A673 (cell line): ENCODE data around the gene COMP.

Experiments used
- CTCF ChIP-seq: fragments of 300-800, 200-600 bp; sonication (generic); conservative IDR thresholded peaks from 2 replicates; pipeline ENCODE4 v1.5.1; 2017; ENCODE audit warnings: low read depth, mild to moderate bottlenecking, antibody characterized with exemption, low read length, moderate library complexity, mixed read lengths
- EZH2 ChIP-seq: fragments of 200-600 bp; sonication (generic); IDR thresholded peaks from 2 replicates; pipeline ENCODE4 v1.6.1; 2017; ENCODE audit warnings: borderline replicate concordance, low read depth, mild to moderate bottlenecking, mixed read lengths, antibody characterized with exemption, low read length; ENCODE audit not compliant: poor library complexity, severe bottlenecking

- TF ChIP-seq CTCF, result no peak
- no peak for TF ChIP-seq EZH2
Measured at GRCh38 chr19:18796239-18796638, 5.1 kb upstream of the COMP start.
